ENCODE measurements around the gene MALSU1. TPM values are rescaled to one million over a fixed set of nuclear protein-coding genes. Genes with fewer than 3 reads are reported as not detected.

MALSU1 gene
- total and polyA plus RNA-seq, 3 donors from 2014 or later: 51.8 to 74.9 (median 63.8) TPM

- Histone ChIP-seq H3K4me3 (no peak overlapping the region), H3K27ac (peak overlapping the region in 1 of 2 donors; percentile 11), H3K4me1 (peaks cover 5% of the 10 kb centered on the region), H3K9me3 (no peaks in the 10 kb centered on the region), H3K27me3 (no peaks in the 10 kb centered on the region), H3K36me3 (ENCODE audit: low read depth, missing control alignments) (no peaks in the 10 kb centered on the region)
- no peak for TF ChIP-seq POLR2A (IDR thresholded peaks at IDR 0.05)
- TF ChIP-seq CTCF (IDR thresholded peaks at IDR 0.05): no peak
- WGBS, 2 donors: 35 to 46% methylated on average over 2 of the region's 2 CpGs
- DNase-seq: no peak
- intact Hi-C loops (cut with DNase I; ENCODE audit: low total_unique reads): no loop called here
These were observed 36.0 kb downstream of the MALSU1 start for GRCh38 chr7:23335136-23335535.

- intact Hi-C loops (cut with DNase I; ENCODE audit: low total_unique reads): no loop called here
- WGBS, 2 donors: 40 to 65% methylated on average over 6 of the region's 6 CpGs
- no peak for TF ChIP-seq CTCF (IDR thresholded peaks at IDR 0.05)
- TF ChIP-seq POLR2A (IDR thresholded peaks at IDR 0.05): no peak
- Histone ChIP-seq H3K4me1 (peaks cover 5% of the 10 kb centered on the region), H3K27ac (no peak overlapping the region), H3K36me3 (ENCODE audit: low read depth, missing control alignments) (no peaks in the 10 kb centered on the region), H3K9me3 (no peaks in the 10 kb centered on the region), H3K4me3 (no peak overlapping the region), H3K27me3 (no peaks in the 10 kb centered on the region)
- no peak for DNase-seq
These were observed 36.5 kb downstream of the MALSU1 start for GRCh38 chr7:23335621-23336020.

- H3K4me1 ChIP-seq: peaks cover 5% of the 10 kb centered on the region
- no peak overlapping the region for H3K4me3 ChIP-seq
- intact Hi-C loops (cut with DNase I; ENCODE audit: low total_unique reads): no loop called here
- TF ChIP-seq CTCF (IDR thresholded peaks at IDR 0.05) (no peak), POLR2A (IDR thresholded peaks at IDR 0.05) (no peak)
- no peaks in the 10 kb centered on the region for H3K36me3 ChIP-seq (ENCODE audit: low read depth, missing control alignments)
- DNase-seq: no peak
- no peak overlapping the region for H3K27ac ChIP-seq
- WGBS, 2 donors: 67 to 73% methylated on average over 3 of the region's 3 CpGs
- H3K27me3 ChIP-seq: no peaks in the 10 kb centered on the region
- no peaks in the 10 kb centered on the region for H3K9me3 ChIP-seq
These were observed 36.9 kb downstream of the MALSU1 start for GRCh38 chr7:23336086-23336485.

GRCh38 chr7:23336799-23337283 lies 37.7 kb downstream of the MALSU1 start:
- Histone ChIP-seq H3K9me3 (no peaks in the 10 kb centered on the region), H3K27me3 (no peaks in the 10 kb centered on the region), H3K27ac (no peak overlapping the region), H3K36me3 (ENCODE audit: low read depth, missing control alignments) (no peaks in the 10 kb centered on the region), H3K4me3 (no peak overlapping the region), H3K4me1 (peaks cover 5% of the 10 kb centered on the region)
- intact Hi-C loops (cut with DNase I; ENCODE audit: low total_unique reads): no loop called here
- WGBS, 2 donors: 78 to 93% methylated on average over 6 of the region's 6 CpGs
- no peak for DNase-seq
- TF ChIP-seq CTCF (IDR thresholded peaks at IDR 0.05): no peak
- TF ChIP-seq POLR2A (IDR thresholded peaks at IDR 0.05): no peak

- intact Hi-C loops (cut with DNase I; ENCODE audit: low total_unique reads): no loop called here
- Histone ChIP-seq H3K27me3 (no peaks in the 10 kb centered on the region), H3K4me3 (no peak overlapping the region), H3K27ac (no peak overlapping the region), H3K36me3 (ENCODE audit: low read depth, missing control alignments) (no peaks in the 10 kb centered on the region), H3K4me1 (peaks cover 5% of the 10 kb centered on the region), H3K9me3 (no peaks in the 10 kb centered on the region)
- no peak for DNase-seq
- TF ChIP-seq CTCF (IDR thresholded peaks at IDR 0.05) (no peak), POLR2A (IDR thresholded peaks at IDR 0.05) (no peak)
These were observed 38.2 kb downstream of the MALSU1 start for GRCh38 chr7:23337374-23337773.

All from testis (tissue), 3 donors.